IPS-20b (cell line): ENCODE measurements around the gene PTGIS.

Experiments
- H3K27ac ChIP-seq: one replicate; pipeline ENCODE4 v1.5.1; 2013; ENCODE audit warnings: low read length
- H3K27me3 ChIP-seq: 2 replicates; pipeline ENCODE4 v1.6.1; 2013; ENCODE audit warnings: mild to moderate bottlenecking, low read length, inconsistent platforms; ENCODE audit not compliant: insufficient read depth
- H3K36me3 ChIP-seq: 2 replicates; pipeline ENCODE4 v1.6.1; 2013; ENCODE audit warnings: low read depth, mild to moderate bottlenecking, inconsistent platforms, low read length, moderate library complexity; ENCODE audit not compliant: insufficient read depth
- H3K4me1 ChIP-seq: 2 replicates; pipeline ENCODE4 v1.6.1; 2013; ENCODE audit warnings: mild to moderate bottlenecking, control low read depth, inconsistent platforms, low read length, moderate library complexity; ENCODE audit not compliant: insufficient read depth
- H3K4me3 ChIP-seq: 2 replicates; pipeline ENCODE4 v1.5.1; 2013; ENCODE audit warnings: mild to moderate bottlenecking, low read length, inconsistent platforms
- H3K9ac ChIP-seq: 2 replicates; pipeline ENCODE4 v1.6.1; 2013; ENCODE audit warnings: low read depth, mild to moderate bottlenecking, inconsistent platforms, low read length, moderate library complexity
- H3K9me3 ChIP-seq: 2 replicates; pipeline ENCODE4 v1.6.1; 2013; ENCODE audit warnings: mild to moderate bottlenecking, low read depth, low read length, inconsistent platforms; ENCODE audit not compliant: insufficient read depth

The PTGIS gene

GRCh38 chr20:49529470-49529869, 38.5 kb downstream of the PTGIS start:
- H3K36me3 ChIP-seq = peaks cover 14% of the 10 kb centered on the region; the same call in 1 of the 2 replicates

GRCh38 chr20:49526568-49526967, 41.4 kb downstream of the PTGIS start:
- H3K9me3 ChIP-seq = no peaks in the 10 kb centered on the region

More at GRCh38 chr20:49529470-49529869, 38.5 kb downstream of the PTGIS start:
- Histone ChIP-seq H3K4me1 (peaks cover 9% of the 10 kb centered on the region), H3K9ac (no peak overlapping the region), H3K27ac (no peak overlapping the region), H3K9me3 (no peaks in the 10 kb centered on the region), H3K27me3 (no peaks in the 10 kb centered on the region), H3K4me3 (no peak overlapping the region)

GRCh38 chr20:49526056-49526455, 41.9 kb downstream of the PTGIS start:
- Histone ChIP-seq H3K4me1 (peaks cover 9% of the 10 kb centered on the region), H3K9ac (no peak overlapping the region), H3K4me3 (no peak overlapping the region), H3K27ac (no peak overlapping the region), H3K27me3 (no peaks in the 10 kb centered on the region), H3K9me3 (no peaks in the 10 kb centered on the region), H3K36me3 (peaks cover 17% of the 10 kb centered on the region; the same call in 1 of the 2 replicates)

More at GRCh38 chr20:49526568-49526967, 41.4 kb downstream of the PTGIS start:
- Histone ChIP-seq H3K36me3 (peaks cover 17% of the 10 kb centered on the region; the same call in 1 of the 2 replicates), H3K4me3 (no peak overlapping the region), H3K4me1 (peaks cover 9% of the 10 kb centered on the region), H3K27ac (no peak overlapping the region), H3K27me3 (no peaks in the 10 kb centered on the region), H3K9ac (no peak overlapping the region)

GRCh38 chr20:49523767-49524360, 44.1 kb downstream of the PTGIS start:
- Histone ChIP-seq H3K27me3 (no peaks in the 10 kb centered on the region), H3K36me3 (peaks cover 7% of the 10 kb centered on the region; the same call in 1 of the 2 replicates), H3K9me3 (no peaks in the 10 kb centered on the region), H3K27ac (no peak overlapping the region), H3K4me3 (no peak overlapping the region), H3K9ac (no peak overlapping the region), H3K4me1 (peaks cover 9% of the 10 kb centered on the region)

GRCh38 chr20:49521356-49521755, 46.6 kb downstream of the PTGIS start:
- H3K4me3 ChIP-seq = no peak overlapping the region
- no peaks in the 10 kb centered on the region for H3K27me3 ChIP-seq
- H3K9me3 ChIP-seq = no peaks in the 10 kb centered on the region
- no peak overlapping the region for H3K9ac ChIP-seq
- H3K27ac ChIP-seq = no peak overlapping the region
- peaks cover 7% of the 10 kb centered on the region; the same call in 1 of the 2 replicates for H3K36me3 ChIP-seq
- peaks cover 4% of the 10 kb centered on the region for H3K4me1 ChIP-seq

- H3K36me3 ChIP-seq = 0 out of 2 replicates have a peak, but pooled peaks cover 7% of the 10 kb centered on the region
These were observed 48.1 kb downstream of the PTGIS start for GRCh38 chr20:49519777-49520359.

GRCh38 chr20:49519212-49519712, 48.7 kb downstream of the PTGIS start:
- Histone ChIP-seq H3K4me1 (no peaks in the 10 kb centered on the region), H3K27ac (no peak overlapping the region), H3K9me3 (no peaks in the 10 kb centered on the region), H3K9ac (no peak overlapping the region), H3K4me3 (no peak overlapping the region), H3K36me3 (0 out of 2 replicates have a peak, but pooled peaks cover 7% of the 10 kb centered on the region), H3K27me3 (no peaks in the 10 kb centered on the region)

More at GRCh38 chr20:49519777-49520359, 48.1 kb downstream of the PTGIS start:
- H3K4me1 ChIP-seq = no peaks in the 10 kb centered on the region
- no peaks in the 10 kb centered on the region for H3K9me3 ChIP-seq
- H3K27ac ChIP-seq = no peak overlapping the region
- H3K4me3 ChIP-seq = no peak overlapping the region
- H3K9ac ChIP-seq = no peak overlapping the region
- no peaks in the 10 kb centered on the region for H3K27me3 ChIP-seq

- Histone ChIP-seq H3K27me3 (no peaks in the 10 kb centered on the region), H3K36me3 (peaks cover 8% of the 10 kb centered on the region; the same call in 1 of the 2 replicates), H3K27ac (no peak overlapping the region), H3K9ac (no peak overlapping the region), H3K4me1 (no peaks in the 10 kb centered on the region), H3K4me3 (no peak overlapping the region), H3K9me3 (no peaks in the 10 kb centered on the region)
These were observed 49.4 kb downstream of the PTGIS start for GRCh38 chr20:49518576-49518975.

GRCh38 chr20:49517805-49518100, 50.2 kb downstream of the PTGIS start:
- peaks cover 5% of the 10 kb centered on the region; the same call in 1 of the 2 replicates for H3K36me3 ChIP-seq
- no peaks in the 10 kb centered on the region for H3K4me1 ChIP-seq
- no peak overlapping the region for H3K27ac ChIP-seq
- no peaks in the 10 kb centered on the region for H3K27me3 ChIP-seq
- H3K9me3 ChIP-seq = no peaks in the 10 kb centered on the region
- no peak overlapping the region for H3K4me3 ChIP-seq
- H3K9ac ChIP-seq = no peak overlapping the region

- Histone ChIP-seq H3K9ac (no peak overlapping the region), H3K9me3 (no peaks in the 10 kb centered on the region), H3K36me3 (peaks cover 5% of the 10 kb centered on the region; the same call in 1 of the 2 replicates), H3K4me1 (no peaks in the 10 kb centered on the region), H3K27me3 (no peaks in the 10 kb centered on the region), H3K27ac (no peak overlapping the region), H3K4me3 (no peak overlapping the region)
These were observed 50.8 kb downstream of the PTGIS start for GRCh38 chr20:49516916-49517804.

- Histone ChIP-seq H3K27ac (no peak overlapping the region), H3K36me3 (peaks cover 5% of the 10 kb centered on the region; the same call in 1 of the 2 replicates), H3K4me1 (no peaks in the 10 kb centered on the region), H3K9ac (no peak overlapping the region), H3K4me3 (no peak overlapping the region), H3K27me3 (no peaks in the 10 kb centered on the region), H3K9me3 (no peaks in the 10 kb centered on the region)
These were observed 52.4 kb downstream of the PTGIS start for GRCh38 chr20:49515586-49515985.
